CD4-positive, alpha-beta T cell treated with Interleukin-15 for 4 hours (primary cell): ENCODE data around the gene PCCB.
"Not testable (repeated sequence)": the region's sequence is repeated elsewhere in the genome, so short reads cannot be mapped to it uniquely, and the experiment has no call there.

Source experiments
- DNase-seq: peaks from one replicate; pipeline ENCODE4 v3.0.0-alpha.2; 2020; ENCODE audit warnings: low spot score

Gene PCCB

GRCh38 chr3:136327671-136328070, 77.5 kb downstream of the PCCB start:
- no peak for DNase-seq

- DNase-seq: no peak
These were observed 79.5 kb downstream of the PCCB start for GRCh38 chr3:136329593-136329992.

- no peak for DNase-seq
These were observed 80.8 kb downstream of the PCCB start for GRCh38 chr3:136330900-136331299.

DNA sequence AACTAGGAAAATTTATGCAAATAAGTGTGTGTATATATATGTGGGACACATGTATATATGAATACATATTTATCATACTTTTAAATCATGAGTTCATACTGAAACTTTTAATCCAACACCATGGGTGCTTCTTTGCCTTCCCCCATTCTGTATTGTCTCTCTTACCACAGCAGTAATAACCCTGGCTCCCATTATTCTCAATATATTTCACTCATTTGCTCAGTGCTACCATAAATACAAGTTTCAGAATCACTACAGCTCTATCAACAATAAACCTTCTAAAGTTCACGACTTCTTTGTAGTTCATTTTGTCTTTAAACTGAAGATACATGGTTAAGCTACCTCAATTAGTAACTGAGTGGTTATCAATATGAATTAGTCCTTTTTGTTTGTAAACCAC, 82.2 kb downstream of the PCCB start:
- DNase-seq: no peak

DNA sequence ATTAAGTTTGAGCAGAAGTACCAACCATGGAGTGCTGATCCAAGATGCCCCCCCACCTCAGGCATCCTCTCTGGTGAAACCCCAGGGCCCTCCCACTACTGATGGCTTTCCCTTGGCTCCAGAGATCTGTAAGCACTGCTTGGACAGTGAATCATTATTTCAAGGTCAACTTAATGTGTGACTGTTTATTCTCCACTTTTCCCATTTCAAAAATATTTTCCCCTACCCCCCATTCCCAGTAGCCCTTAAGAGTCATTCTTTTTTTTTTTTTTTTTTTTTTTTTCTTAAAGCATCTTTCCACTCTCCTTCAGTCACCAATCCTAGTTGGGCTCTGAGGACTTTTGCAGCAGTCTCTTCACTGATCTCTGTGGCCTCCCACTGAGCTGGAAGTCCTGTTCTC, 82.6 kb downstream of the PCCB start:
- no peak for DNase-seq

- DNase-seq: no peak
These were observed 84.1 kb downstream of the PCCB start for GRCh38 chr3:136334209-136334608.

DNA sequence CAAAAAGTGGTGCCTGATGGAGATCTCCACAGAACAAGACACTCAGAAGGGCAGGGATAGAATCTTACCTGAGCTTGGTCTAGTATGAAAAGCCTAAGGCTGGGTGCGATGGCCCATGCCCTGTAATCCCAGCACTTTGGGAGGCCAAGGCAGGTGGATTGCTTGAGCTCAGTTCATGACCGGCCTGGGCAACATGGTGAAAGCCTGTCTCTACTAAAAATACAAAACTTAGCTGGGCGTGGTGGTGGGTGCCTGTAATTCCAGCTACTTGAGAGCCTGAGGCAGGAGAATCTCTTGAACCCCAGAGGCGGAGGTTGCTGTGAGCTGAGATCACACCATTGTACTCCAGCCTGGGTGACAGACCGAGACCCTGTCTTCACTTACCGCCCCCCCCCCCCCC, 84.6 kb downstream of the PCCB start:
- DNase-seq: not testable (repeated sequence)

GRCh38 chr3:136336329-136337100, 86.4 kb downstream of the PCCB start:
- DNase-seq: no peak

DNA sequence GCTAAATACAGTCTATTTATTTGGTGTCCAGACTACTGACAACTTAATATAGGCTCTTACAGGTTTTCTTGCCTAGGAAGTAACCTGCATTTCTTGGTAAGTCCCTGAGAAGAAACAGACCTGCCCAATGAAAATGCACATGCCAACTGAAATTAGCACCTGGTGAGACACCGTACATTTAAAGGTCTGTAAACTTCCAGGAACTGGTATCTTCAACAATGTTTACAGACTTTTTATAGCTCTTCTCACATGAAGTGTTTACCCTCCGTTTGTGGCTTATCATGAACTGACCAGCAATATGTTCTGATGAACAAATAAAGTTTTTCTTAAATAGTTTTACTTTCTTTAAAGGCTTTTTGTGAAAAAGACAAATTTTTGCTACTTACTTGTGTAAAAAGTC, 93.3 kb downstream of the PCCB start:
- no peak for DNase-seq

DNA sequence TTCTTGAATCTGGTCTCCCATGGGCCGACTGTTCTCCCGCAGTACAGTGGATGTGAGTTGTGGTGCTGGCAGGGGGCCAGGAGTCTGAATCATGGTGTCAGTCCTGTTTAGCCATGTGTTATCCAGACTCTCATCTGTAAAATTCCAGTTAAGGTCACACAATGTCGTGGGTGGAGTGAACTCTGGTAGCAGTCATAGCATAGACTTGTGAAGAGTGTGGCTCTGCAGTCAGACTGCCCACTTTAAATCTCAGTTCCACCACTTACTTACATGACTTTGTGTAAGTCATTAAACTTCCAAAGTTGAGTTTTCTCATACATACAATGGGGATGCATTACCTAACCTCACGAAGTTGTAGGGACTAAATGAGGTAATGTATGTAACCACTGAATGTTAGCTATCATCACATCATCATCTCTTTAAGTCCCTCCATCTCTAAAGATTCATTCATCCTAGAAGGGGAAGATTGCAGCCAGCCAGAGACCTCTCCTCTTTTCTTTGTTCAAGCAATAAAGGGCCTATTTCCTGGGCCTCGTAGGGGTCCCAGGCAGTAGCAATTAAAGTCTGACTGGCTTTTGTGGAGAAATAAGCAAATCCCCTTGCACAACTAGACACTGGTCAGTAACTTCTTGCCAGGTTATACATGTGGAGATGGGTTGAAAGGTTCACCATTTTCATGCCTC, 93.9 kb downstream of the PCCB start:
- no peak for DNase-seq

DNA sequence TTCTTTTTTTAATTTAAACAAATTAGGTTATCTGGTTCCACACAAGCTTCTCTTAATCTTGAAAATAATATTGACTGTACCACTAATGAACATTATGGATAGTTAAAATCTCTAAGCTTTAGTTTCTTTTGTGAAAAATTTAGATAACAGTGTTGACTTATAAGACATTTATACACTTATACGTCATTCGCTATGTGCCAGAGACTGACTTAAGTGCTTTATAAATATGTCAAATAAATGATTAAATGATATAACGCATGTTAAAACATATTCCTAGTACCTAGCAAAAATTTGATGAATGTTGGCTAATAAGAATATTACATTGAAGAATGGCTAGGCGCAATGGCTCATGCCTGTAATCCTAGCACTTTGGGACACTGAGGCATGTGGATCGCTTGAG, 96.3 kb downstream of the PCCB start:
- no peak for DNase-seq

GRCh38 chr3:136350132-136350531, 100.0 kb downstream of the PCCB start:
- no peak for DNase-seq

DNA sequence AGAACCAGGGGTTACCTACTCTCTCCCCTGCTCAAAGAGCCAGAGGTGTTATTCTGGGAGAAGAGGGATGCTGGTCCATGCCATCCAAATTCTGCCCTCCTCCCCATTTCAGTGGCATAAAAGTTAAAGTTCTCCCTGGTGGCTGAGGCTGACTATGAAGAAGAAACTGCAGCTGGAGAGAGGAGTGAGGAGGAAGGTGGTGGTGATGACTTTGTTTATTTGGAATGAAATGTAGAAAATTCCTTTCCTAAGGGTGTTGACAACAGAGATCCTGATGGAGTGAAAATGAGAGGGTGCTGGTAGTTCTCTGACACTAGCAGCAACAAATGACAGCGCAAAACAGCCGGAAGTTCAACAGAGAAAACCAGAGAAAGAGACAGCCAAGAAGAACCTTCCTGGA, 100.4 kb downstream of the PCCB start:
- DNase-seq: no peak

- no peak for DNase-seq
These were observed 101.2 kb downstream of the PCCB start for GRCh38 chr3:136351351-136351750.

DNA sequence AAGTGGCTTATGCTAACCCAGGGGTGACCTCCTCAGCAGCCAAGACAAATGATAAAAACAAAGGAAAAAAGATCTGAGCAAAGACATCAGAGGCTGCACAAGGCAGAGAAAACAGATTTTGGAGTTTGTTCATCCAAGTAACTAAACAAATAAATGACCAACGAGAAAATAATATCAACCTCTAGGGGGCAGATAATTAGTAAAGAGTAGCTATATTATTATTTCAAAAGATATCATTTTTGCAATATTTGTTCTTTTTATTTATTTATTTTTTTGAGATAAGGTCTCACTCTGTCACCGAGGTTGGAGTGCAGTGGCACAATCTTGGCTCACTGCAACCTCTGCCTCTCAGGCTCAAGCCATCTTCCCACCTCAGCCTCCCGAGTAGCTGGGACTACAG, 101.8 kb downstream of the PCCB start:
- no peak for DNase-seq

GRCh38 chr3:136353461-136353860, 103.3 kb downstream of the PCCB start:
- no peak for DNase-seq

DNA sequence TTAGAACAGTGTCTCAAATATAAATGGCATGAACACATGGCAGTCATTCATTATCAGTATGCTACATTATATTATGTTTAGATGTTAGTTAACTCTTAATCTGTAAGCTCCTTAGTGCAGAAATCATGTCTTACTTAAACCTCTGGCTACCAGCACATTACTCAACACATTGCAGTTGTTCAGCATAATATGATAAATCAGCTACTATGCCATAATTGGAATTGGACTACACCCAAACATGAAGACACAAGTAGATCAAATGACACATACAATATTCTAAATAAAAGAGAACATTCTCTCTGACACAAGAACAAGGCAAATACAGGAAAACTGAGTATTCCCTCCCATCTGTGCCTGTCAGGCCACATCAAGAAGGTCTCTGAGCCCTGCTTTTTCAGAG, 116.1 kb downstream of the PCCB start:
- DNase-seq: no peak

DNA sequence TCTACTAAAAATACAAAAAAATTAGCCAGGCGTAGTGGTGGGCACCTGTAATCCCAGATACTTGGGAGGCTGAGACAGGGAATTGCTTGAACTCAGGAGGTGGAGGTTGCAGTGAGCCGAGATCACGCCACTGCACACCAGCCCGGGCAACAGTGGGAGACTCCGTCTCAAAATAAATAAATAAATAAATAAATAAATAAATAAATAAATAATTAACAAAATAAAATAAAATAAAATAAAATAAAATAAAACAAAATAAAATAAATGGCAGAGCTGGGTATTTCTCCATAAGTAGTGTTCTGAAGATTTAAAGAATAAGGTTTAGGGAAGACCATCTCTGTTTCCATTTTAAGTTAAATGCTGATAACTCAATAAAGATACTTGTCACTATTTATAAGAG, 125.7 kb downstream of the PCCB start:
- DNase-seq: not testable (repeated sequence)

DNA sequence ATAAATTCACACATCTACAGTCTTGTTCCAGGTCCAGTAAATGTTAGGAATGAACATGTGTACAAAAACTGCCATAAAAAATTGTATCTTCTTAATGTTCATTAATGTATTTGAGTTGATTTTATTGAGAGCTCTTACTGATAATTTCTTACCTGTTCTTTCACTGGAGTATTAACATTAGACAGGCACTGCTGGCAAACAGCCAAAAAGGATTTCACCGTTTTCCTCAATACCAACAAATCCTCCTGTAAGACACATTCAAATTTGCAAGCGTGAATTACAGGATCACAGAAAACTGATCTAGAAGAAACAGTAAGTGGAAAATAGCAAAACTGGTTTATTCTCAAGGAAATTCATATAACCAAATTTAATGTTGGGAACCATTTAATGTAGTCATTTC, 127.4 kb downstream of the PCCB start:
- DNase-seq: no peak

DNA sequence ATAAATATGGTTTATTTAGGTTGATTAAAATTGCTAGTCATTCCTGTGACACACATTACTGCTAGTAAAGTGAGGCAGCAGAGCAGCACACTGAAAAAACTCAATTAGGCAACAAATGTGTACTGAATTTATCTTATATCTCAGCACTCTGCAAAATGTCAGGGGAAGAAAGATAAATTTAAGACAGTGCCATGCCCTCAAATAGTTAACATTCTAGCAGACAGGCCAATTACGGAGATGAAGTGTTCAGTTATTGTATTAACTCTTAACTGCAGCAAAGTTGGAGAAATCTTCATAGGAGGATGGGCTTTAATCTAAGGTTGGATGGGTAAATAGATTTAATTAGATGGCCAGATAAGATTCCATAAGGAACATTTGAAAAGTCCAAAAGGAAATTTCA, 127.9 kb downstream of the PCCB start:
- no peak for DNase-seq
